Measurements from ENCODE around the gene PPP5C. TPM values are rescaled to one million over a fixed set of nuclear protein-coding genes. Genes with fewer than 3 reads are reported as not detected.

The PPP5C gene
- total RNA-seq, 2 experiments from 2014 or later, result 87.4 to 89.2 TPM

- no peak overlapping the region for H3K4me3 Mint-ChIP-seq
- CTCF ChIA-PET, result interaction anchor here (0.5 kb wide), 1 partner anchor 38 kb away, joined by 3 read pairs; no protein-coding TSS in a partner anchor
Measured at GRCh38 chr19:46383846-46384245, 37.0 kb downstream of the PPP5C start.

GRCh38 chr19:46384396-46384795, 37.5 kb downstream of the PPP5C start:
- no peak overlapping the region for H3K27ac Mint-ChIP-seq
- intact Hi-C loops (cut with micrococcal nuclease), result no loop called here
- CTCF ChIA-PET, result interaction anchor here (1.0 to 2.1 kb wide), 2 partner anchors 11 to 15 kb away, joined by 3 to 7 read pairs; no protein-coding TSS in a partner anchor
- H3K27me3 Mint-ChIP-seq (ENCODE audit: low read depth), result no peaks in the 10 kb centered on the region
- peaks cover 55% of the 10 kb centered on the region for H3K36me3 Mint-ChIP-seq (ENCODE audit: low read depth)
- no peaks in the 10 kb centered on the region for H3K9me3 Mint-ChIP-seq
- no peaks in the 10 kb centered on the region for H3K4me1 Mint-ChIP-seq (ENCODE audit: low read depth)
- no peak for DNase-seq
- no peak overlapping the region for H3K4me3 Mint-ChIP-seq

More at GRCh38 chr19:46383846-46384245, 37.0 kb downstream of the PPP5C start:
- Mint-ChIP-seq H3K4me1 (ENCODE audit: low read depth) (no peaks in the 10 kb centered on the region), H3K36me3 (ENCODE audit: low read depth) (peaks cover 56% of the 10 kb centered on the region), H3K27ac (no peak overlapping the region), H3K9me3 (no peaks in the 10 kb centered on the region), H3K27me3 (ENCODE audit: low read depth) (no peaks in the 10 kb centered on the region)
- no peak for DNase-seq
- intact Hi-C loops (cut with micrococcal nuclease), result no loop called here

DNA sequence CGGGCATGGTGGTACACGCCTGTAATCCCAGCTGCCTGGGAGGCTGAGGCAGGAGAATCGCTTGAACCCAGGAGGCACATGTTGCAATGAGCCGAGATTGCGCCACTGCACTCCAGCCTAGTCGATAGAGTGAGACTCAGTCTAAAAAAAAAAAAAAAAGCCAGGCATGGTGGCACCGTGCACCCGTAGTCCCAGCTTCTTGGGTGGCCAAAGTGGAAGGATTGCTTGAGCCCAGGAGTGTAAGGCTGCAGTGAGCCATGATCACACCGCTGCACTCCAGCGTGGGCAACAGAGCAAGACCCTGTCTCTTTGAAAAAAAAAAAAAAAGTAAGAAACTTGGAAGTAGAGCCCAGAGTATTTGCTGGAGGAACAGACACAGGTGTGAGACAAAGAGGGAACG, 38.7 kb downstream of the PPP5C start:
- Mint-ChIP-seq H3K27ac (no peak overlapping the region), H3K36me3 (ENCODE audit: low read depth) (peaks cover 52% of the 10 kb centered on the region), H3K4me1 (ENCODE audit: low read depth) (no peaks in the 10 kb centered on the region), H3K4me3 (no peak overlapping the region), H3K27me3 (ENCODE audit: low read depth) (no peaks in the 10 kb centered on the region), H3K9me3 (no peaks in the 10 kb centered on the region)
- CTCF ChIA-PET, result interaction anchor here (0.6 to 2.1 kb wide), 2 partner anchors 10 to 338 kb away, joined by 3 to 7 read pairs; no protein-coding TSS in a partner anchor
- intact Hi-C loops (cut with micrococcal nuclease), result no loop called here
- DNase-seq, result no peak

- CTCF ChIA-PET, result interaction anchor here (2.1 kb wide), 1 partner anchor 9 kb away, joined by 7 read pairs; no protein-coding TSS in a partner anchor
- Mint-ChIP-seq H3K4me3 (no peak overlapping the region), H3K27ac (no peak overlapping the region), H3K9me3 (no peaks in the 10 kb centered on the region), H3K36me3 (ENCODE audit: low read depth) (peaks cover 49% of the 10 kb centered on the region), H3K27me3 (ENCODE audit: low read depth) (no peaks in the 10 kb centered on the region), H3K4me1 (ENCODE audit: low read depth) (no peaks in the 10 kb centered on the region)
- no peak for DNase-seq
- intact Hi-C loops (cut with micrococcal nuclease), result no loop called here
Measured at GRCh38 chr19:46386151-46386550, 39.3 kb downstream of the PPP5C start.

GRCh38 chr19:46386996-46387712, 40.3 kb downstream of the PPP5C start:
- H3K36me3 Mint-ChIP-seq (ENCODE audit: low read depth), result peaks cover 49% of the 10 kb centered on the region
- no peak overlapping the region for H3K4me3 Mint-ChIP-seq
- intact Hi-C loops (cut with micrococcal nuclease), result no loop called here
- no peak overlapping the region for H3K27ac Mint-ChIP-seq
- DNase-seq, result no peak
- H3K9me3 Mint-ChIP-seq, result no peaks in the 10 kb centered on the region
- H3K27me3 Mint-ChIP-seq (ENCODE audit: low read depth), result no peaks in the 10 kb centered on the region
- no peaks in the 10 kb centered on the region for H3K4me1 Mint-ChIP-seq (ENCODE audit: low read depth)
- CTCF ChIA-PET, result interaction anchor here (0.6 to 1.0 kb wide), 3 partner anchors 9 to 573 kb away, joined by 3 to 4 read pairs (median 3); no protein-coding TSS in a partner anchor

GRCh38 chr19:46387713-46388130, 40.8 kb downstream of the PPP5C start:
- CTCF ChIA-PET, result interaction anchor here (0.5 to 1.0 kb wide), 3 partner anchors 8 to 589 kb away, joined by 3 to 4 read pairs (median 4); no protein-coding TSS in a partner anchor
- Mint-ChIP-seq H3K27ac (no peak overlapping the region), H3K4me3 (no peak overlapping the region), H3K4me1 (ENCODE audit: low read depth) (no peaks in the 10 kb centered on the region), H3K27me3 (ENCODE audit: low read depth) (no peaks in the 10 kb centered on the region), H3K36me3 (ENCODE audit: low read depth) (peaks cover 49% of the 10 kb centered on the region), H3K9me3 (no peaks in the 10 kb centered on the region)
- intact Hi-C loops (cut with micrococcal nuclease), result no loop called here
- DNase-seq, result no peak

- Mint-ChIP-seq H3K4me3 (no peak overlapping the region), H3K27me3 (ENCODE audit: low read depth) (no peaks in the 10 kb centered on the region), H3K4me1 (ENCODE audit: low read depth) (no peaks in the 10 kb centered on the region), H3K36me3 (ENCODE audit: low read depth) (peaks cover 44% of the 10 kb centered on the region), H3K9me3 (no peaks in the 10 kb centered on the region), H3K27ac (no peak overlapping the region)
- intact Hi-C loops (cut with micrococcal nuclease), result no loop called here
- no peak for DNase-seq
- CTCF ChIA-PET, result interaction anchor here (0.5 kb wide), 1 partner anchor 590 kb away, joined by 4 read pairs; no protein-coding TSS in a partner anchor
Measured at GRCh38 chr19:46388311-46389095, 41.6 kb downstream of the PPP5C start.

GRCh38 chr19:46390121-46390858, 43.4 kb downstream of the PPP5C start:
- no peaks in the 10 kb centered on the region for H3K4me1 Mint-ChIP-seq (ENCODE audit: low read depth)

DNA sequence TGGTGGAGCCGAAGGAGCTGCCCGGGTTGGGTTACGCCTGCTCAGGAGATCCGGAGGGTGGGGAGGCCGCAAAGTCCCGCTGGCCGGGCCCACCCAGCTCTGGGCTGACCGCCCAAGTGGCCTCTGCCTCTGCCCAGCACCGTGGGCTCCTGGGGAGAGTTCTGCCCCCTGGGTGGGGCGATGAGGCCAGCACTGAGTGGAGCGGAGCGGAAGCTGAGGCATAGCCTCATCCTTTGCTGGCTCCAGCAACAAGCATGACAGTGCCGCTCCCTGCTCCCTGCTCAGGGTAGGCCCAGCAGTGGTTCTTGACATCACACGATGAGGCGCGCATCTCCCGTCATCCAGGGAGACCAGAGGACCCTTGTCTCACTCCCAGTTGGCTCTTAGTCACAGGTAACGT, 44.0 kb downstream of the PPP5C start:
- CTCF ChIA-PET, result no interaction called here
- peaks cover 37% of the 10 kb centered on the region for H3K36me3 Mint-ChIP-seq (ENCODE audit: low read depth)
- peaks cover 1% of the 10 kb centered on the region for H3K4me1 Mint-ChIP-seq (ENCODE audit: low read depth)
- intact Hi-C loops (cut with micrococcal nuclease), result loop anchor here (10.0 kb wide), 1 partner anchor 106 kb away; no protein-coding TSS in a partner anchor
- H3K27me3 Mint-ChIP-seq (ENCODE audit: low read depth), result no peaks in the 10 kb centered on the region
- DNase-seq, result no peak
- no peaks in the 10 kb centered on the region for H3K9me3 Mint-ChIP-seq
- no peak overlapping the region for H3K4me3 Mint-ChIP-seq
- H3K27ac Mint-ChIP-seq, result no peak overlapping the region

More at GRCh38 chr19:46390121-46390858, 43.4 kb downstream of the PPP5C start:
- H3K27ac Mint-ChIP-seq, result no peak overlapping the region
- DNase-seq, result no peak
- intact Hi-C loops (cut with micrococcal nuclease), result loop anchor here (10.0 kb wide), 1 partner anchor 105 kb away; no protein-coding TSS in a partner anchor
- peaks cover 38% of the 10 kb centered on the region for H3K36me3 Mint-ChIP-seq (ENCODE audit: low read depth)
- no peaks in the 10 kb centered on the region for H3K27me3 Mint-ChIP-seq (ENCODE audit: low read depth)
- H3K9me3 Mint-ChIP-seq, result no peaks in the 10 kb centered on the region
- CTCF ChIA-PET, result no interaction called here
- H3K4me3 Mint-ChIP-seq, result no peak overlapping the region

GRCh38 chr19:46391296-46392251, 44.7 kb downstream of the PPP5C start:
- CTCF ChIA-PET, result no interaction called here
- Mint-ChIP-seq H3K27ac (no peak overlapping the region), H3K4me3 (no peak overlapping the region), H3K4me1 (ENCODE audit: low read depth) (peaks cover 1% of the 10 kb centered on the region), H3K36me3 (ENCODE audit: low read depth) (peaks cover 34% of the 10 kb centered on the region), H3K9me3 (no peaks in the 10 kb centered on the region), H3K27me3 (ENCODE audit: low read depth) (no peaks in the 10 kb centered on the region)
- no peak for DNase-seq
- intact Hi-C loops (cut with micrococcal nuclease), result loop anchor here (10.0 kb wide), 1 partner anchor 107 kb away; no protein-coding TSS in a partner anchor

DNA sequence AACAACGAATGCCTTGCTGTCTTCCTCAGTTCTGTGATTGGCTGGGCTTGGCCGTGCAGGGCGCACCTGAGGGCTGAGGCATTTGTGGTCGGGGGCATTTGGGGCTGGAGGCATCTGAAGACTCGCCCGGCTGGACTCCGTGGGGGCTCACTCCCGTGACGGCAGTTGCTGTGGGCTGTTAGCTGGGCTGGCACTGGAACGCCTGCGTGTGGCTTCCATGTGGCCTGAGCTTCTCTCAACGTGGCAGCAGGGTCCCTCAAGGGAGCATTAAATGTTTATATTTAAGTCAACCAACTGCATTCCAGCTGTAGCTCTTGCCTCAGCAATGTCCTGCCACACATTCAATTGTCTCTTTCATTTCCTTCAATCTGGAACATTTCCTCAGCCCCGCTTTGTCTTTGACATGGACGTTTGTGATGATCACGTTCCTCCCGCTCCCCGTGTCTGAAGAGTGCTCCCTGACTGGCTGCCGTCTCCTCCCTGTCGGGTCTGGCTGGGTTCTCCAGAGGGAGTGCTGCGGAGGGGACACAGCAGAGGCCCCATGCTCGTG, 45.4 kb downstream of the PPP5C start:
- Mint-ChIP-seq H3K27me3 (ENCODE audit: low read depth) (no peaks in the 10 kb centered on the region), H3K4me3 (no peak overlapping the region), H3K36me3 (ENCODE audit: low read depth) (peaks cover 29% of the 10 kb centered on the region), H3K9me3 (no peaks in the 10 kb centered on the region), H3K27ac (no peak overlapping the region), H3K4me1 (ENCODE audit: low read depth) (peaks cover 1% of the 10 kb centered on the region)
- intact Hi-C loops (cut with micrococcal nuclease), result loop anchor here (10.0 kb wide), 1 partner anchor 108 kb away; no protein-coding TSS in a partner anchor
- CTCF ChIA-PET, result no interaction called here
- DNase-seq, result no peak
